Left cardiac atrium (tissue), 4 donors: ENCODE data around the gene ADRM1. TPM values are rescaled to one million over a fixed set of nuclear protein-coding genes. Genes with fewer than 3 reads are reported as not detected.
A peak's percentile ranks its signal among the peaks of the same experiment; 100 is the strongest.

Experiments used
- ATAC-seq, 2 donors: fragments of 200-7000 bp; cut with Tn5 transposase; one replicate each; pipeline ENCODE4 v1.9.1; 2020; ENCODE audit warnings: mild to moderate bottlenecking in 2 of 2, moderate library complexity in 2 of 2
- DNase-seq: peaks from one replicate; pipeline ENCODE4 v3.0.0-alpha.2; 2020
- intact Hi-C, 2 donors: fragments of 100-400 bp; cut with DNase I; formaldehyde crosslinking; loops; one replicate each; pipeline versions ENCODE4 v1.14.1 to v1.15.1; 2022 to 2023
- total RNA-seq, 2 donors: library from RNA; stranded (reverse); fragmentation: NEBNext Ultra II Directional; extraction: Animal tissue kit (Norgen Biotek cat#: 25700); gene quantifications; one replicate each; pipeline ENCODE4 v1.2.1, GENCODE V29; 2021
- donor health status: DM: no; HTN: yes; CAD: no.
- donor health status: DM: no; HTN: yes; CAD: no; lungs with severe emphysema.
- donor health status: DM: yes; HTN: yes; CAD: no.
- donor health status: Dilated cardiomyopathy.

The ADRM1 gene
- total RNA-seq, 2 donors from 2014 or later: 57.9 to 76.9 TPM

DNA sequence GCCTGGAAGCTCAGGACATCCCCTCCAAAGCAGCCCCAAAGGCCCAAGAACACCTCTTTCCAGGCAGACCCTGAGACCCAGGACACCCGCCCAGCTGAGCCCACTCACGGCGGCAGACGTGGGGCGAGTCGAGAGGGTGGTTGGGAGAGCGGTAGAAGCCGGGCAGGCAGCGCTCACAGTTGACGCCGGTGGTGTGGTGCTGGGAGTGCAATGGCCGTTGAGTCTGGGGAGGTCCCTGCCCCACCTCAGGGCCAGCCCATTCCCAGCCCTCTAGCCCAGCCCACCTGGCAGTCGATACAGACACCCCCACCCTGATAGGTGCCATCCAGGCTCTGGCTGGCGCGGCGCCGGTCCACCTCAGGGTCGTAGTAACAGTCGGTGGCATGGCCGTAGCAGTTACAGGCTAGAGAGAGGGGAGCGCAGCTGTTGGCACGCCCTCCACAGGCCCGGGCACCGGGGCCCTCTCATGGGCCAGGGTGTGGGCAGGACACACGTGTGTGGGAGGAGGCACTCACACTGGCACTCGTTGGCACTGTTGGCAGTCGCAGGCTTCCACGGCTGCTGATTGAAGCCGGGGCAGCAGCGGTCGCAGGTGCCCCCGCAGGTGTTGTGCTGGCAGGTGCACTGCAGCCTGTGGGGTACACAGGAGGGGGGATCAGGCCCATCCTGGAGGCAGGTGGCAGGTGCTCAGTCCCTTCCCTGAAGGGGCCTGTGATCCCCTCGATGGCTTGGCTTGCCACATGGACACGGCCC is 43.8 kb downstream of the ADRM1 start:
- intact Hi-C loops: no loop called here
- DNase-seq: no peak

DNA sequence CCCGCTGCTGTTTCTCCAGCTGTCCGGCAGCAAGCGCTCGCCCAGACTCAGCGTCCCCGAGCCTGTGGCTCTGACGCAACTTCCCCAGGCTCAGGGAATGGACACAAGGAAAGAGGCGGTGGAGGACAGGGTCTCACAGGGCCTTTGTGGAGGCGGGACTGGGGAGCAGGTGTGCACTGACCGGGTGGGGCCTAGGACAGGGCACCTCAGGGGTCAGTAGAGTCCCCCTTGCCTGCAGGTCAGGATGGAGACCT is 44.3 kb downstream of the ADRM1 start:
- DNase-seq (no peak), ATAC-seq (no peak)
- intact Hi-C loops: no loop called here

More for the DNA sequence above, 43.8 kb downstream of the ADRM1 start:
- no peak for ATAC-seq

DNA sequence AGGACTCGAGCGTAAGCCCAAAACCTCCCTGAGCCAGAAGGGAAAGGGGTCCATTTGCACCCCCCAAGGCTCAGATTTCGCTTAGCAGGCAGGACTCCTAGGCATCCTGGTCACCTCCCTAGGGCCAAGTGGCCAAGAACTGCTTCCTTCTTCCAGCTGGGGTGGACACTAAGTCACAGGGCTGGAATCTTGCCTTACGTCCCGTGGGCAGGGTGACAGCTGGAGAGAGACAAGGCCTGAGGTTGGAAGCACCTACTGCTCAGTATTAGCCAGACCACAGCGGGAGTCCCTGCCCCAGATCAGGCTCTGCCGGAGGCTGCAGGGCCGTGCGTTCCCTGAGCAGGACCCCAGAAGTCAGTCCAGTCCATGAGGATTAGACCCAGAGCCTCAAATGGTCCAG is 44.6 kb downstream of the ADRM1 start:
- DNase-seq (no peak), ATAC-seq (no peak)
- intact Hi-C loops: no loop called here

DNA sequence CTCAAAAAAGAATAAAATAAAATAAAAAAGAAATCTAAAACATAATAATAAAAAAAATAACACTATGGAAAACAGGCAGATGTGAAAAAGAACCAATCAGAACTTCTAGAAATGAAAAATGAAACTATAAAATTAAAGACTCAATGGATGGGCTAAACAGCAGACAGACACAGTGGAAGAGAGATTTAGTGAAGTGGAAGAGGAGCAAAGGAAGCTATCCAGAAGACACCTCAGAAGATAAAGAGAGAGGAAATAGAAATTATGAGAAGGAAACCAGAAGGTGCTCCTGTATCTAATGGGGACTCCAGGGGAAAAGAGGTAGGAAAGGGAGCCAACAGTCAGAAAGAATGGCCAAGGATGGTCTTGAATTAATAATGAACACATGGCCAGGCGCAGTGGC is 45.8 kb downstream of the ADRM1 start:
- intact Hi-C loops: no loop called here
- DNase-seq: no peak

DNA sequence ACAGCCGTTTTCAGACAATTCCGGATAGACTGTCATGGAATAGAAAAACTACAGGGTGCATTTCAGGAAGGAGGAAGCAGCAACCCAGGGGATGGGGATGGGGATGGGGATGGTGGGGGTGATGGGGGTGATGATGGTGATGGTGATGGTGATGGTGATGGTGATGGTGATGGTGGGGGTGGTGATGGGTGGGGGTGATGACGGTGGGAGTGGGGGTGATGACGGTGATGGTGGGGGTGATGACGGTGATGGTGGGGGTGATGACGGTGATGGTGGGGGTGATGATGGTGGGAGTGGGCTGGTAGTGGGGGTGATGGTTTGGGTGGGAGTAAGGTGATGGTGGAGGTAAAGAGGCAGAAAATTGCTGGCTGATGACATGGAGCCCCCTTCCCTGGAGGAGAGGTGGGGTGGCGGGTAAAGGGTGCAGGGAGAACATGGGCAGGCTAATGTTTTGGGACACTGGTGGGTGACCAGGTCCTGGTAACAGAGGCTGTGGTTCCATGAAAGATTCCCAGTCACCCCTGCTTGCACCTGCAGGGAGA is 46.8 kb downstream of the ADRM1 start:
- ATAC-seq (no peak), DNase-seq (no peak)
- intact Hi-C loops: loop anchor here in 1 of 2 donors (5.0 kb wide), 1 partner anchor 42 kb away; no protein-coding TSS in a partner anchor

More for the DNA sequence above, 45.8 kb downstream of the ADRM1 start:
- no peak for ATAC-seq

DNA sequence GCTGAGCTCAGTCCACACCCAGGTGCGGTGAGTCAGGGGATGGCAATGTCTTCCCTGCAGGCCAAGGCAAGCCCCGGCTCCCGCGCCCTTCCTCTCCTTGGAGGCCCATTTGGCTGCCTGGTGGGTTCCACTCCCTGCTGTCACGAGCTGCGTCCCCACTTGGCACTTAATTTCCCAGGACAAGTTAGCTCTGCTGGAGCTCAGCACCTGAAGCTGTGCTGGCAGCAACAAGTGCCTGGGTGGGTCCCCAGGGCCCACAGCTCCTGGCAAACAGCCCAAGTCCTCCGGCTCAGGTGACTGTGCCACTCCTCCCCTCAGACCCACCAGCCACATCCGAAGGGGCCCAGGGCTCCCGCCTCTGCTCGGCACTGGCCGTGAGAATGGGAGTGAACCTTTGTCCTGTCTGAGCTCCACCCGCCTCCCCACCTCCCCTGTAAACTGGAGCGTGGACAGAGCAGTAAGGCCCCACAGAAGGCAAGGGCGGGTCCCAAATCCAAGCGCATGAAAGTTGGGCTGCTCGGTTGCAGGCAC is 47.4 kb downstream of the ADRM1 start:
- intact Hi-C loops: loop anchor here in 1 of 2 donors (5.0 kb wide), 1 partner anchor 43 kb away; no protein-coding TSS in a partner anchor
- no peak for DNase-seq
- no peak for ATAC-seq

DNA sequence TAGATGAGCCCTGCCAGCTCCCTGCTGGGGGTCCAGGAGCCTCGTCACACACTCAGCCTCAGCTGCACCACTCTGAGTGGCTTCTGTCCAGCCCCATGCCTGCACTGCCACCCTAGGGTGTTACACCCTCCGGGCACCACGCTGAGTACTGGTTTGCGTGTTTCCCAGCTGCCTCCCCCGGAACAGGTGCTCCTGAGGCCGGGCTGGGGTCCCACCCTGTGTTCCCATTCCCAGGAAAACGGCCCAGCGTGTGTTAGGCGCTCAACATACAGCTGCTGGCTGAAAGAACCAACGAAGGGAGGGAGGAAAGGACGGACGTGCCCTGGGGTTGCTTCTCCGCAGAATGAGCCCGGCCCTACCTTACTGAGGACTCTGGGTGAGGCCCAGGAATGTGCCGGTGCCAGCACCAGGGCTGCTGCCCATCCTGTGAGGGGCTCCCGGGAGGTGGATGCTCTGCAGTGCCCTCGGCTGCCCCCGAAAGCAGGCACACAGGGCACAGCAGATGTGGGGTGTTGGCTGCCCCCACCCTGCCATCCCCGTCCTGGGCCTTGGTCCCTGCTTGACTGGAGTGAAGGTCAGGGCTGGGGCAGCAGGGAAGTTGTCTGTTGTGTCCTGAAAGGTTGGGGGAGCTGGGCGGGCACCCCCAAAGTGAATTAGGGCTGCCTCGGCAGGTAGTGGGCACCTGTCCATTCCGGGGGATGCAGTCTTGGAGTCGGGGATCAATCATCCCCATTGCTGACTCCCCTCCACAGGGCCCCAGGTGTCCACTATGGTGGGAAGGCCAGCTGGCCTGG is 48.0 kb downstream of the ADRM1 start:
- DNase-seq (no peak), ATAC-seq (no peak)
- intact Hi-C loops: loop anchor here in 1 of 2 donors (5.0 kb wide), 1 partner anchor 44 kb away; no protein-coding TSS in a partner anchor

DNA sequence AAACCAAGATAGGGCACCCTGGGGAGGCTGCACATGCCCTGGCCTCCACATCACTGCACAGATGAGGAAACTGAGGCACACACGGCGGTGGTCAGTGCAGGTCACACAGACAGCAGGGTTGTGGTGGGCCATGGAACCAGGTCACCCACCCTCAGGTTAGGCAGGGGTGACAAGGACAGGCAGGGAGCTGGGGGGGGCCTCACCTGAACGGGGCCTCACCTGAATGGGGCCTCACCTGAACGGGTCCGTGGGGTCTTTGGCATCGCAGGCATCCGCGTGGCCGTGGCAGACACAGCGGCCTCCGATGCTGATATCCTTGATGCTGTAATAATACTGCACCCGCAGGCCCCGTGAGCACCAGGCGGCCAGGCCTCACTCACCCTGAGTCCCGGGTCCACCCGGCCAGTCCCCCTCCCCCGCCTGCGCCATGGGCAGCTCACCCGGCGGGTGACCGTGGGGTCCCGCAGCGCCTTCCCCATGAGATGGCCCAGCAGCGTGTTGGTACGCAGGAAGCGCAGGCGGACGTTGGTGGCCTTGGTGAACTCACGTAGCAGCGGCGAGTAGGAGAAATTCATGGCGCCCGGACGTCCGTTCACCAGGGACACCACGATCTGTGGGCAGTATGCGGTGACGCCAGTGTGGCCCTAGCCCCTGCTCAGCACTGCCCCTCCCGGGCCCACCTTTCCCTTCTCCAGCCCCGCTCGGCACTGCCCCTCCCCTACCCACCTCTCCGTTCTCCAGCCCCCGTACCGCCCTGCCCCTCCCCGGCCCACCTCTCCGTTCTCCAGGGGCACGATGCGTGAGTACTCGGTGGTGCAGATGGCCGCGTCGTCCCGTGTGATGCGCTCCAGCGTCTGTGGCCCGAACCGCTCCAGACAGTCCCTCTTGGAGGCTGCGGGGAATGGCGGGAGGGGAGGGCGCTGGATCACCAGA is 48.9 kb downstream of the ADRM1 start:
- ATAC-seq (no peak), DNase-seq (no peak)
- intact Hi-C loops: loop anchor here in 1 of 2 donors (5.0 kb wide), 1 partner anchor 44 kb away; no protein-coding TSS in a partner anchor

DNA sequence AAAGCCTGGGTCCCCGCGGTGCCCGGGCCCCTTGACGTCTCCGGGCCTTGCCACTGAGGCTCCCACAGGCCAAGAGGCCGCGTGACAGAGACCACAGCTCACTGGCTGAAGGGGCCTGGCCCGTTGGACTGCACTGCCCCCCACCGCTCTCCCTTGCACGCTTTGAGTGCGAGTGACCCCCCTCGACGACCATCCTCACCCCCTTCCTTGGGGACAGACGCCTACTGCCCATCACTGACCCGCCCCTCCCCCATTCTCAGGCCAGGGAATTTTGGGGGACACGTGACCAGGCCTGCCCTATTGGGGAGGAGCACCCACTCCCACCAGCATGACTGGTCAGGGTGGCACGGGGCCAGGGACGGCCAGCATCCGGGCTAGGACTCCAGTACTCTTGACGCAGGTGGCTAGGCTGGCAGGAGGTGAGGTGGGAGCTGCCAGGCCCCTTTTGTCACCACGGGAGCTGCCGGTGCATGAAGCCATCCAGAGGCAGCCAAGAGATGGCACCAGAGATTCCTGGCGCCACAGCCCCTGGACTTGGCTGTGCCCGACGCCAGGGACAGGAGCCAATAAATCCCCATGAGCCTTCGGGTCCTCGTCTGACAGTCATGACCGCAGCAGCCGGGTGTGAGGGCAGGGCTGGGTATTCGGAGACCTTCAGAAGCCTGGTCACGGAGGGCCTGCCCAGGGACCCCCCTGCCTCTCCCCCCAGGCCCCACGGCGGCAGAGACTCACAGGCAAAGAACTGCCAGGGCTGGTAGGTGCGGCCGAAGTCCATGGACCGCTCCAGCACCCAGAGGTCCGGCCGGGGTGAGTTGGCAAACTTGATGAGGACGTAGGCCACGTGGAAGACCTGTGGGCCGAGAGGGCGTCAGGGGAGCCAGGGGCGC is 49.8 kb downstream of the ADRM1 start:
- DNase-seq (peak; percentile 87), ATAC-seq (peak; percentile 36 to 70)
- intact Hi-C loops: loop anchor here in 1 of 2 donors (5.0 kb wide), 1 partner anchor 45 kb away; no protein-coding TSS in a partner anchor

DNA sequence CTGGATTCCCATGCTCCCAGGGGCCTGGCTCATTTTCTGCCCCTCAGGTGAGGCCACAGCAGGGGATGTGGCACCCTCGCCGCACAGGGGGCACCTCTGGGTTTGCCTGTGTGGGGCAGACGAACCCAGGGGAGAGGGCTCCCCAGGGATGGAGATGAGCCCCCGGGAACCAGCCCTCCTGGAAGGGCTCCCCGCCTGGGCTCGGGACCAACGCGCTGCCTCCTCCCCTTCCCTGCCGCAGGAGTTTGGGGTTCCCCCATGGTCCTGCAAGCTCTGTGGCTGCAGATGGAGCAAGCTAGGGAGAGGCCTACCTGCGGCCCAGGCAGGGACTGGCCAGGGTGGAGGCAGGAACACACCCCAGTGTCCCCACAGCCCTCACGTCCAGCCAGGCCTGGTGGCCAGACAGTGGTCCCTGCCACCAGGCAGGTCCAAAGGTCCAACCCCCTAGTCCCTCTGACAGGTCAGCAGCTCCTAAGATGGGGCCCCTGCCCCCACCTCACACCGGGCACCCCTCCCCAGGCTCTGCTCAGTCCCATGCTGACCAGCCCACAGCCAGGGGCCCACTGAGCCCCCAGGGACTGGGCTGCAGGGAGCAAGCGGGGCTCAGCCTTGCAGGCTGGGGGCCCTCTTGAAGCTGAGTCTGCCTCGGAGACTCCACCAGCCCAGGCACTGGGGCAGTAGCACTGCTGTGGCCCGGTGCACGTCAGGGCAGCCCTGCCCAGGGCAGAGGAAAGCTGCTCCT is 50.7 kb downstream of the ADRM1 start:
- no peak for DNase-seq
- no peak for ATAC-seq
- intact Hi-C loops: loop anchor here in 1 of 2 donors (5.0 kb wide), 1 partner anchor 46 kb away; no protein-coding TSS in a partner anchor

DNA sequence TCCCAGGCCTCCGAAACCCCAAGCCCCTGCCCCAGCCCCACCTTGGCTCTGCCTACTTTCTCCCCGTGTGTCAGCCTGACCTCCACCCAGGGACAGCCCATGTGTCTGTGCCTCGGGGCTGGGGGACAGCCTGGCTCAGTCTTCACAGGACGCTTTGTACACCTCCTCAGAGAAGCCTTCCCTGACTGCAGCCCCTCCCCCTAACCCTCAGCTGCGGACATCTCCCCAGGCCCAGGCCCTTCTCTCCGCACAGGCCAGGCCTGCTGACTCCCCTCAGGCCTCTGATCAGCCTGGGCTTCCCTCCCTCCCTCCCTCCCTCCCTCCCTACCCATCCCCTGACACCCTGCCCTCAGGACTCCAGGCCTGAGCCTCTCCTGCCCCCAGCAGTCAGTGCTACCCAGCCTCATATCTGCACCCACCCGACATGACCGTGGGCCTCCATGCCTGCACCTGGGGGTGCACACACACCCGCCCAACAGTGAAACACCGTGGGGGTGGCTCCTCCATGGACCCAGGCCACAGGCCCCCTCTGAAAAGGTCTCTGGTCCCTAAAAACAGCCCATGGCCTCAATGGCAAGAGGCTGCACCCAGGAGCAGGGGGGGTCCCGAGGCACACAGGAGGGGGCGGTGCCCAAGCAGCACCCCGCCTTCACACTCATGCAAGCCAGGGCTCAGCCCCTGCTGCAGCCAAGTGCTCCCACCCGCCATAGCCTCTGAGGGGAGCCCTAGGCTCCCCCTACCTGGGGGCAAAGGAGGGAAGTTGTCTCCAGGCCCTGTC is 51.4 kb downstream of the ADRM1 start:
- ATAC-seq (no peak), DNase-seq (no peak)
- intact Hi-C loops: loop anchor here in 1 of 2 donors (5.0 kb wide), 1 partner anchor 47 kb away; no protein-coding TSS in a partner anchor

DNA sequence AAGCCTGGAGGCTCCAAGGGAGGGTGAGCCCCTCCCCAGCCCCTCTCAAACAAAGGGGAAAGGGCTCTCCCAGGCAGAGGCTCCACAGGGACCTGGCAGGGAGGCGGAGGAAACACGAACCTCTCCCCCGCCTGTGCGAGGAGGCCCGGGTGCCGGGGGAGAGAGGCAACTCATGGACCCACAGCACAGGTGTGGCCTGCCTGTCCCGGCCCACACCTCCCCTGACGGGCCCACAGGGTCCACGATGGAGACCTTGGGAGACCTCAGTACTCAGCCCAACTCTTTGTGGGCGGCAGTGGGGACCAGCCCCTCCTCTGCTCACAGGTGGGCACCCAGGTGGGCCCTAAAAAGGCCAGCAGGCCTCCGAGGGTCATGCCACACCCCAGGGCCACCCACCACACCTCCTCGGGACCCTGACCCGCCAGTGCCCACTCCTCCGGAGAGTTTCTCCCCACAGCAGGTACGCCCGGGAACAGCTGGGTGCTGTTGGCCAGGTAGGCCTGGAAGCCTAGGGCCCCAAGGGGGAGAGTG is 52.1 kb downstream of the ADRM1 start:
- intact Hi-C loops: loop anchor here in 1 of 2 donors (5.0 kb wide), 1 partner anchor 48 kb away; no protein-coding TSS in a partner anchor
- no peak for ATAC-seq
- DNase-seq: peak; percentile 22

DNA sequence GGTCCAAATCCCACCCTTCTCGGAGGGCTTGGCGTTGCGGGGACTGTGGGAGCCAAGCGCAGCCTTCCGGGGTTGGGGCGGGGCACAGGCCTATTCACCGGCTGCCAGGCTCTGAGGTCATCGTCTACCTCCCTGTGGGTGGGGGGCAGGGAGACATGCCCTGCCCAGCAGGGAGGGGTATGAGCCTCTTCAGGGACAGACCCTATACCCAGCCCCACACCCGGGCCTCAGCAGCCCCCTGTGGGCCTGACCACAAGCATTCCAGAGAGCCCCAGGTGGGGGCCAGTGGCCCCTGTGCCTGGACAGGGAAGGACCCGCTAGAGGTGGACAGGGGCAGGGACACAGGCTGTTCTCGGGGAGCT is 52.7 kb downstream of the ADRM1 start:
- peak; percentile 69 for DNase-seq
- ATAC-seq: peak; percentile 21 to 47
- intact Hi-C loops: no loop called here

DNA sequence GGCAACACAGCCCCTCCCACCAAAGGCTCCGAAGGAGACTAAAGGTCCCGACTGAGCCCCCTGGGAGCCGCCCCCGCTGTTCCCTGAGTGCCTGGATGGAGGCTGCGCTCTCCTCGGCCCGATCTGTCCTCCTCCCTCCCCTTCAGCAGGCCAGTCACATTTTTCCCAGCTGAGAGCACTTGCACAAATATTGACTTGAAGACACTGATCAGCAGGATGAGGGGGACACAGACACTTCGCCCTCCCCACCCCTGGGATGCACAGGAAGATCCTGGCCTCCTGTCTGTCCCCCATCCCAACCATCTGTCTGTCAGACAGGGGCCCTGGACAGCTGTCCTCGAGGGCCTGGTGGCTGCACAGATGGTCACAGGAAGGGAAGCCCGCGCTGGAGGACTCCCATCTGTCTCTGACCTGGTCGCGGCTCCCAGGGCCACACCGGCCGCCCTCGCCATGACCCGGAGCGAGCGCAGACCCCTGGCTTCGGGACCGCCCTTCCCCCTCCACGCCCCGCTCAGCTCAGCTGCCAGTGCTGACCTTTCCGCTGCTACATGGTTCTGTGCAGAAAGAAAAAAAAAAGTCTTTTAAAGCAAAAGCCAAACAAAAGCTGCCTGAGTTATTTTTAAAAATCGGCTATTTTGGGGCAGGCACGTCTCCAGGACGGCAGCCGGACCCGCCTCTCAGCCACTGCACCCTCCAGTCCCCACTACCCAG is 53.2 kb downstream of the ADRM1 start:
- intact Hi-C loops: no loop called here
- ATAC-seq (peak; percentile 5 to 19), DNase-seq (peak; percentile 75)

DNA sequence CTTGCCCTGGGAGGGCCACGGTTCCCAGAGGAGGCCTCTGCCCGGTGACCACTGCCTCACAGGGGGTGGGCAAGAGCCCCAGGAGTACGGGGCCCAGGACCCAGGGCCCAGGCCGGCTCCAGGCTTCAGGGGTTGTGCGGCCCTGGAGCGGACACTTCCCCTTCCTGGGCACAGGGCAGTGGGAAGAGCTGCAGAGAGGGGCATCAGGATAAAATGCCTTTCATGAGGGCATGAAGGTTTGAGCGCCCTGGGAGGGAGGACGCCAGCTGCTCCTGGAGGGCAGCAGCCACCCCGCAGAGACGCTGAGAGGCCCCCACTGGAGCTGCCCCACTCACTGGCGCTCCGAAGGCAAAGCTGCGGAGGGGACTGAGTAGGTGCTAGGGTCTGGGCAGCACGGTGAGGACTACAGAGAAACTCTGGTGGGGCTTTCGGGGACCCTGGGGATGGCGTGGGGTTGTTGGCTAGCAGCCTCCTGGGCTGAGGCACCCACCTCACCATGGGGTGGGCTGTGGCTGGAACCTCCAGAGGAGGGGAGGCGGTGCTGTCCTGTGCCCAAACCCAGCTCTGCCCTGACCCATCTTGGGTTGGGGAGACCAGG is 53.9 kb downstream of the ADRM1 start:
- intact Hi-C loops: no loop called here
- ATAC-seq (no peak), DNase-seq (no peak)
